ENCODE measurements around the gene SEC14L3. TPM values are rescaled to one million over a fixed set of nuclear protein-coding genes. Genes with fewer than 3 reads are reported as not detected.

The SEC14L3 gene
- under 1 TPM in 3 of 8 experiments, not detected in 5; 0.20 to 0.38 (median 0.35) TPM for total RNA-seq

DNA sequence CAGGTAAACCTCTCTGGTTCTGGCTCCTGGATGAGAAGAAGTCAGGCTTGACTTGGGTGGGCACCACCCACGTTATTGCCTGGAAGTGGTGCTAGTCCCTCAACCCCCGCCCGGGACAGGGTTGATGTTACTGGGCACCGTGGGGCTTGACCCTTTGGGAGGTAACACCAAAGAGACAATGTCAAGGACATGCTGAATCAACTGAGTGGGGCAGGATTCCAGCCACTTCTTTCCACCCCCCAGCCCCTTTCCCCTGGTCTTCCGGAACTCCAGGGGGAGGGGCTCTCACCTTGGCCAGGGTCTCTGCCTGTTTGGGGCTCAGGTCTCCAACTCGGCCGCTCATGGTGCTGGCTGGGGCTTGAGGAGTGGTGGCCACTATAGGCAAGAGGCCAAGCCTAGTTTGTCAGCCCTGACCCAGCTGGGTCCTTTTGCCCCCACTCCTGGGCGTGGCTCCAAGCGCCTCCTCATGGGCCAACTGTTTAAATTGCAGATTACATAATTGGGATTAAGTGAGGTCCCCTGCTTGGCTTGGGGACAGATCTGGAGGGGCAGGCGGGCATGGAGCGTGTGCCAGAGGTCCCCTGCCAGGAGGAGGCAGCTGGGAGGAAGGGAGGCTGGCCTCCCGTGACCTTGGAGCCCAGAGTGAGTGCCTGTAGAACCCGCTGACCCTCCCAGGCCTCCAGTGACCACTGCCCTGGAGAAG lies at the start of gene SEC14L3:
Gene SEC14L3 (minus strand): TSS at position 402 of the 703 bp plus-strand sequence. CDS start 59 bp downstream, at position 343.
- Histone ChIP-seq H3K4me1 (replicated peaks in 1 of 2) (no peaks in the 10 kb centered on the region), H3K27ac (no peak within 1 kb of the TSS), H3K4me3 (no peak within 1 kb of the TSS)
- in situ Hi-C loops (cut with MboI; ENCODE audit: low pct_unique_long_range_greater_than_20kb in 2 of 9, low sequenced_read_pairs in 9 of 9, unreplicated experiment in 9 of 9) = no loop called here
- WGBS, 10 experiments = 0 to 100% (median 60%) methylated on average over 1 to 5 of the region's 13 CpGs; no CpG with 5 or more reads in 6 of the 10 experiments
- no peak for ATAC-seq (replicated peaks in 6 of 8)

DNA sequence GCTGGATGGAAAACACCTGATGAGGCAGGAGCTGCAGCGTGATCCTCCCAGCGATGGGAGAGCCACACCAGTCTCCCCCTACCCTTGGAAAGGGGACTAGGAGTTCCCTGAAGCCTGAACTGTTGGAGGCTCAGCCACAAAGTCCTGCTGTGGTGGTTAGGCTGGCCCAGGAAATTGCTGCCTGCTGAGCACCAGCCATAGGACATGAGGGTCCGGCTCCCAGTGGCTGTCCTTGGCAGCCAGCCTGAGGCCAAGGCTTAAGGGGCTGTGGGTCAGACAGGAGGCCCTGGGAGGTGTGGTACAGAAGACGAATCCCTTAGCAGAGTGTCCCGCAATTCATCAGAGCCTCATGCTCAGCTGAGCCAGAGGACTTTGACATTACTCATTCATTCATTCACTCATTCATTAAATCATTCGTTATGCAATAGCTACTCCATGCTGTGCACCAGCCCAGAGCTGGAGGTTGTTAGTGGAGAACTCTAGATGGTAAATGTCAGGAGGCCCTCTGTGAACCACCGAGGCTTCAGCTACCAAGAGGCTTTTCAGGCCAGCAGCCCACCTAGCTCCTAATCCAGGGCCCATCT lies 48.1 kb upstream of the SEC14L3 start:
- in situ Hi-C loops (cut with MboI; ENCODE audit: low pct_unique_long_range_greater_than_20kb in 2 of 9, low sequenced_read_pairs in 9 of 9, unreplicated experiment in 9 of 9) = no loop called here
- Histone ChIP-seq H3K4me3 (no peak overlapping the region), H3K27ac (no peak overlapping the region), H3K4me1 (replicated peaks in 1 of 2) (no peaks in the 10 kb centered on the region)
- no peak for ATAC-seq (replicated peaks in 6 of 8)
- WGBS, 10 experiments = 30 to 83% (median 77%) methylated on average over 1 to 3 of the region's 7 CpGs; no CpG with 5 or more reads in 5 of the 10 experiments

DNA sequence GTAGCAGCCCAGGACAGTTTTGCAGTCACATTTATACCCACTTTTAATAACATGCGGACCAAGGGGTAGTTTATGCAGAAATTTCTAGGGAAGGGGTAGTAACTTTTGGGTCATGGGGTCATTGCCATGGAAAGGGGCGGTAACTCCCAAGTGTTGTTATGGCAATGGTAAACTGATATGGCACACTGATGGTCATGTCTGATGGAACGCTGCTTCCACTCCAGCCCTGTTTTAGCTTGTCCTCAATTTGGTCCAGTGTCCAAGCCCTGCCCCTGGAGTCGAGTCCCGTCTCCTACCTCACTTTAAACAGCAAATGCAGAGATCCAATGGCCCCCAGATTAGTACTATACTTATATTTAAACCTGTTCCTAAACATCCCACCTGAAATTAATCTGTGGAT lies 44.9 kb upstream of the SEC14L3 start:
- in situ Hi-C loops (cut with MboI; ENCODE audit: low pct_unique_long_range_greater_than_20kb in 2 of 9, low sequenced_read_pairs in 9 of 9, unreplicated experiment in 9 of 9) = no loop called here
- Histone ChIP-seq H3K27ac (no peak overlapping the region), H3K4me1 (replicated peaks in 1 of 2) (no peaks in the 10 kb centered on the region), H3K4me3 (no peak overlapping the region)
- ATAC-seq (replicated peaks in 6 of 8) = peak in 1 of 8 experiments; percentile 26
- WGBS, 10 experiments = 10 to 81% (median 66%) methylated on average over 2 to 5 of the region's 5 CpGs; no CpG with 5 or more reads in 4 of the 10 experiments

DNA sequence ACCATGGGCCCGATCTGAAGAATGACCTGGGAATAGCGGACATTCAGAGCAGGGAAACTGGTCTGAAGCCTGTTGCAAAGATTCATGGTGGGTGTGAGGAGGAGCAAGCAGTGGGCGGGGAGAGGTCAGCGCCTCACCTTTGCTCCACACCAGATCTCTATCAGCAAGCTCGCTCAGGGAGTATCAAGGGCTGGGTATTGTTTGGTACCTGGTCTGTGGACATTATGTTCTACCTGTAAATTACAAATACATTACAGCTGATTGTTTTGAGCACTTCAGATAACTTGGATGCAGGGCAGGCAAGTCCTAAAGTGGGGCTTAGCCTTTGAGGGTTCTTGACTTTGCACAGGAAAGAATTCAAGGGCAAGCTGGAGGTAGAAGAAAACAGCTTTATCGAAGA lies 44.5 kb upstream of the SEC14L3 start:
- Histone ChIP-seq H3K4me3 (no peak overlapping the region), H3K4me1 (replicated peaks in 1 of 2) (no peaks in the 10 kb centered on the region), H3K27ac (no peak overlapping the region)
- in situ Hi-C loops (cut with MboI; ENCODE audit: low pct_unique_long_range_greater_than_20kb in 2 of 9, low sequenced_read_pairs in 9 of 9, unreplicated experiment in 9 of 9) = no loop called here
- no peak for ATAC-seq (replicated peaks in 6 of 8)
- 0 to 100% (median 88%) methylated on average over 1 to 4 of the region's 6 CpGs; no CpG with 5 or more reads in 4 of the 10 experiments for WGBS, 10 experiments

DNA sequence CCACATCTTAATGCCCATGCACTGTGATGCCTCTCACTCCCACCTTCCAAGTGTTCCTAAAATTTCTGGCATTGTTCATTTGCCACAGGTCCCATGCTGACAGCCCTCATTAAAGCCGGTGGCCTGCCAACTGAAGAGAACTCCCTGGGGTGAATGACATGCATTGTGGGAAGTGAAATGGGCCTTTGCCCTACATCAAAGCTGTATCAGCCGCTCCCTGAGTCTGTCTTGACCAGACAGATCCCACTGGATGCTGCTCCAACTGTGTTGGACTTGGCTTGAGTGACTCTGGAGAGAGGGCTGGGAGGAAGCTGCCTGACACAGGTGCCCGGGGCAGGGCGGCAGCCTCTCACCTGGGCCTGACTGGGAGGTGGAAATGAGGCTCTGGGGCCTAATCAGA lies 42.4 kb upstream of the SEC14L3 start:
- Histone ChIP-seq H3K4me3 (no peak overlapping the region), H3K27ac (no peak overlapping the region), H3K4me1 (replicated peaks in 1 of 2) (no peaks in the 10 kb centered on the region)
- in situ Hi-C loops (cut with MboI; ENCODE audit: low pct_unique_long_range_greater_than_20kb in 2 of 9, low sequenced_read_pairs in 9 of 9, unreplicated experiment in 9 of 9) = no loop called here
- 29 to 92% (median 47%) methylated on average over 1 to 4 of the region's 4 CpGs; no CpG with 5 or more reads in 7 of the 10 experiments for WGBS, 10 experiments
- no peak for ATAC-seq (replicated peaks in 6 of 8)

DNA sequence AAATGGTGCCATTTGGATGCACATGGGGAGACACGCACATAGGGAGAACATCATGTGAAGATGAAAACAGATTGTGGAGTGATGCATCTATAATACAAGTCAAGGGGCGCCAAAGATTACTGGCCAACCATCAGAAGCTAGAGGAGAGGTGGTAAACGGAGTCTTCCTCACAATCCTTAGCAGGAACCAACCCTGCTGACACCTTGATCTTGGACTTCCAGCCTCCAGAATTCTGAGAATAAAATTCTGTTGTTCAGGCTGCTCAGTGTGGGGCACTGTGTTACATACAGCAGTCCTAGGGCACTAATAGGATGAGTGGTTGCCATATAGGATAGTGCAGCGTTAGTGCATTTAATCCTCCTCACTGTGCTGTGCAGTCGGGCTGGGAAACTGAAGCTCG lies 41.6 kb upstream of the SEC14L3 start:
- Histone ChIP-seq H3K27ac (no peak overlapping the region), H3K4me1 (replicated peaks in 1 of 2) (no peaks in the 10 kb centered on the region), H3K4me3 (no peak overlapping the region)
- WGBS, 10 experiments = 36 to 100% (median 82%) methylated on average over 1 to 5 of the region's 6 CpGs; no CpG with 5 or more reads in 3 of the 10 experiments
- ATAC-seq (replicated peaks in 6 of 8) = no peak
- in situ Hi-C loops (cut with MboI; ENCODE audit: low pct_unique_long_range_greater_than_20kb in 2 of 9, low sequenced_read_pairs in 9 of 9, unreplicated experiment in 9 of 9) = no loop called here

DNA sequence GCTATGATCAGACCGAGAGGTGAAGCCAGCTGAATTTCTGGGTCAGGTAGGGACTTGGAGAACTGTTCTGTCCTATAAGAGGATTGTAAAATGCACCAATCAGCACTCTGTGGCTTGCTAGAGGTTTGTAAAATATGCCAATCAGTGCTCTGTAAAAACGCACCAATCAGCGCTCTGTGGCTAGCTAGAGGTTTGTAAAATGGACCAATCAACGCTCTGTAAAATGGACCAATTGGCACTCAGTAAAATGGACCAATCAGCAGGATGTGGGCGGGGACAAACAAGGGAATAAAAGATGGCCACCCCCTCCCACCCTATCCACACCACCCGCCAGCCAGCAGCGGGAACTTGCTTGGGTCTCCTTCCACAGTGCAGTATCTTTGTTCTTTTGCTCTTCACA lies 40.1 kb upstream of the SEC14L3 start:
- Histone ChIP-seq H3K4me1 (replicated peaks in 1 of 2) (no peaks in the 10 kb centered on the region), H3K4me3 (no peak overlapping the region), H3K27ac (no peak overlapping the region)
- in situ Hi-C loops (cut with MboI; ENCODE audit: low pct_unique_long_range_greater_than_20kb in 2 of 9, low sequenced_read_pairs in 9 of 9, unreplicated experiment in 9 of 9) = no loop called here
- 0 to 95% (median 76%) methylated on average over 1 to 5 of the region's 7 CpGs; no CpG with 5 or more reads in 2 of the 10 experiments for WGBS, 10 experiments
- ATAC-seq (replicated peaks in 6 of 8) = no peak

DNA sequence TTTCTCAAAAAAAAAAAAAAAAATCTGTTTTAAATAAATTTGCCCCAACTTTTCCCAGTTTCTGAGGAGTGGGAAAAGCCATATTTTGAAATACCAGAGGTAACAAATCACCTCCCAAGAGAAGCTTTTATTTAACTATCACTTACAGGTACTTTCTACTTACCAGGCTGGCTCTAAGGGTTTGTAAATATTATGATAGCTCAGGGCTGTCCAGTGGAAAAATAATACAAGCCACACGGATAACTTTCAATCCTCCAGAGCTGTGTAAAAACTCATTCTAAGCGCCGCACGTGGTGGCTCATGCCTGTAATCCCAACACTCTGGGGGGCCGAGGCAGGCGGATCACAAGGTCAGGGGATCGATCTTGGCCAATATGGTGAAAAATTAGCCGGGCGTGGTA lies 39.3 kb upstream of the SEC14L3 start:
- 20 to 86% (median 48%) methylated on average over 2 to 9 of the region's 9 CpGs; no CpG with 5 or more reads in 5 of the 10 experiments for WGBS, 10 experiments
- H3K4me3 ChIP-seq = no peak overlapping the region
- no peak for ATAC-seq (replicated peaks in 6 of 8)
- in situ Hi-C loops (cut with MboI; ENCODE audit: low pct_unique_long_range_greater_than_20kb in 2 of 9, low sequenced_read_pairs in 9 of 9, unreplicated experiment in 9 of 9) = no loop called here
- H3K4me1 ChIP-seq (replicated peaks in 1 of 2) = no peaks in the 10 kb centered on the region
- no peak overlapping the region for H3K27ac ChIP-seq

DNA sequence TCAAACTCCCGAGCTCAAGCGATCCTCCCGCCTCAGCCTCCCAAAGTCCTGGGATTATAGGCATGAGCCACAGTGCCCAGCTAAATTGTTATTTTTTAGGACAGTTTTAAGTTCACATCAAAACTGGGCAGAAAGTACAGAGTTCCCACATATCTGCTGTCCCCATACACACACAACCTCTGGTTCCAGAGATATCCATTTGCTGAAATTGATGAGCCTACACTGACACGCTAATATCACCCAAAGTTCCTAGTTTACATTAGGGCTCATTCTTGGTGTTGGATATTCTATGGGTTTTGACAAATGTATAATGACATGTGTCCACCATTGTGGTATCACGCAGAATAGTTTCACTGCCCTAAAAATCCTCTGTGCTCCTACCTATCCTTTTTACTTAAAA lies 36.4 kb upstream of the SEC14L3 start:
- no peaks in the 10 kb centered on the region for H3K4me1 ChIP-seq (replicated peaks in 1 of 2)
- H3K4me3 ChIP-seq = no peak overlapping the region
- in situ Hi-C loops (cut with MboI; ENCODE audit: low pct_unique_long_range_greater_than_20kb in 2 of 9, low sequenced_read_pairs in 9 of 9, unreplicated experiment in 9 of 9) = no loop called here
- no peak overlapping the region for H3K27ac ChIP-seq
- WGBS, 10 experiments = 67 to 100% (median 73%) methylated on average over 1 to 3 of the region's 5 CpGs; no CpG with 5 or more reads in 5 of the 10 experiments
- ATAC-seq (replicated peaks in 6 of 8) = no peak

DNA sequence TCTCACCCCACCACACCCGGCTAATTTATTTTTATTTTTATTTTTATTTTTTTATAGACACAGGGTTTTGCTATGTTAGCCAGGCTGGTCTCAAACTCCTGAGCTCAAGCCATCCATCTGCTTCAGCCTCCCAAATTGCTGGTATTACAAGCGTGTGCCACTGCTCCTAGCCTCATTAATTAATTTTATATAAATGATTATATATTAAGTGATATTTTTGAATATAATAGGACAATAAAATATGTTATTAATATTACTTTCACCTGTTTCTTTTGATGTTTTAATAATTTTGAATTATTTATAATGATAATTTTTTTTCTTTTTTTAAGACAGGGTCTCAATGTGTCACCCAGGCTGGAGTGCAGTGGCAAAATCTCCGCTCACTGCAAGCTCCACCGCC lies 35.9 kb upstream of the SEC14L3 start:
- 25 to 97% (median 73%) methylated on average over 1 to 4 of the region's 4 CpGs; no CpG with 5 or more reads in 2 of the 10 experiments for WGBS, 10 experiments
- ATAC-seq (replicated peaks in 6 of 8) = no peak
- Histone ChIP-seq H3K27ac (no peak overlapping the region), H3K4me1 (replicated peaks in 1 of 2) (no peaks in the 10 kb centered on the region), H3K4me3 (no peak overlapping the region)
- in situ Hi-C loops (cut with MboI; ENCODE audit: low pct_unique_long_range_greater_than_20kb in 2 of 9, low sequenced_read_pairs in 9 of 9, unreplicated experiment in 9 of 9) = no loop called here

DNA sequence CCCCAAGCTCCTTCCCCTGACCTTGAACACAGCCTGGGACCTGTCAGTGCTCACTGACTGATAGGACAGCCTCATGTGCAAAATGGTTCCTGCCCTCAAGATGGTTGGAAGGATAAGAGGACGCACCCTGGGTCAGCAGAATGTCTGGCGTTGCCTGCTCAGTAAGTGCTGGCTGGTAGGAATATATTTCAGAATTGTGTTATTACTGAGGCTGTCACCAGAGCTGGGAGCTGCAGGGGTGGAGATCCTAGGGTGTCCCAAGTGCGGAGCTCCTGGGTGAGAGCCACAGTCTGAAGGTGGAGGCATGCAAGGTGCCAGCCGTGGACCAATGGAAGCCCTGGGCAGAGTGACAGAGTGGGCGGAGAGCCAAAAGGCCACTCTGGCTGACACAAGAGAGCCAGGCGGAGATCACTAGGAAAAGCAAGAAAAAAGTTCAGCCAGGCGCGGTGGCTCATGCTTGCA lies 34.7 kb upstream of the SEC14L3 start:
- WGBS, 10 experiments = 30 to 100% (median 83%) methylated on average over 2 to 4 of the region's 8 CpGs; no CpG with 5 or more reads in 4 of the 10 experiments
- in situ Hi-C loops (cut with MboI; ENCODE audit: low pct_unique_long_range_greater_than_20kb in 2 of 9, low sequenced_read_pairs in 9 of 9, unreplicated experiment in 9 of 9) = no loop called here
- no peak for ATAC-seq (replicated peaks in 6 of 8)
- Histone ChIP-seq H3K4me1 (replicated peaks in 1 of 2) (no peaks in the 10 kb centered on the region), H3K4me3 (no peak overlapping the region), H3K27ac (no peak overlapping the region)

DNA sequence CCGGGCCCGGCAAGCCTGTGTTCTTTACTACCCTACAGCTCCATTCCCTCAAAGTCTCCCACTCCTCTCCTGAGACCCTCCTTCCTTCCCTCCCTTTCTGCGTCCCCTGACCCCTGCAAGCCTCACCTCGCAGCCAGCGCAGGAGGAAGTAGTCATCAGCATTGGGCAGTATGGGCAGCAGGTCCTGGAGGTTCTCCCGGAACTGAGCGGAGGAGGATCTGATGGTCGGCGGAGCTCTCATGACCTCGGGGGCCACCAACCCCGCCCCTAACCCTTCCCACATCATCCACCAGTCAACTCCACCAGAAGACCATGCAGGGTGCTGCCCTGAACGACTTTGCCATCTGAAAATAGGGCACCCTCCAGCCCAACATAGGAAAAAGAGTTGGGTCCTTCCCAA lies 31.7 kb upstream of the SEC14L3 start:
- in situ Hi-C loops (cut with MboI; ENCODE audit: low pct_unique_long_range_greater_than_20kb in 2 of 9, low sequenced_read_pairs in 9 of 9, unreplicated experiment in 9 of 9) = no loop called here
- Histone ChIP-seq H3K27ac (no peak overlapping the region), H3K4me1 (replicated peaks in 1 of 2) (no peaks in the 10 kb centered on the region), H3K4me3 (no peak overlapping the region)
- 8 to 94% (median 83%) methylated on average over 1 to 7 of the region's 12 CpGs; no CpG with 5 or more reads in 3 of the 10 experiments for WGBS, 10 experiments
- ATAC-seq (replicated peaks in 6 of 8) = no peak

DNA sequence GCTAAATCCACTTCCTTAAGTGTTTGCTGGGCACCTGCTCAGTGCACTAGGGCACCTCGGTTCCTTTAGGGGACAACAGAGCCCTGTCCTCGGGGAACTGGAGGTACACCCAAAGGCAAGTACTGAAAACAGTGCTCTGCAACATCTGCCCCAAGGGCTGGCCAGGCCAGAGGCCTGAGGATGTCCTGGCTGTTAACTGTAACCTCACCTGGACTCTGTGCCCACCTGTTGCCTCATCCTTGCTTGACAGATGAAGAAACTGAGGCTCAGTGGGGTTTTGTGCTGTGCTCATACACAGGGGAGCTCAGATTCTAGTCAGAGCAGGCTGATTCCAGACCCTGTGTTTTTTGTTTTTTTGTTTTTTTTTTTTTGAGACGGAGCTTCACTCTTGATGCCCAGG lies 31.1 kb upstream of the SEC14L3 start:
- in situ Hi-C loops (cut with MboI; ENCODE audit: low pct_unique_long_range_greater_than_20kb in 2 of 9, low sequenced_read_pairs in 9 of 9, unreplicated experiment in 9 of 9) = no loop called here
- H3K27ac ChIP-seq = no peak overlapping the region
- 26 to 85% (median 69%) methylated on average over 1 to 3 of the region's 3 CpGs; no CpG with 5 or more reads in 2 of the 10 experiments for WGBS, 10 experiments
- H3K4me1 ChIP-seq (replicated peaks in 1 of 2) = no peaks in the 10 kb centered on the region
- no peak for ATAC-seq (replicated peaks in 6 of 8)
- no peak overlapping the region for H3K4me3 ChIP-seq

Measured in motor neuron (in vitro differentiated cells).